SKM-1 treated with dmso at 0.1 percent for 144 hours (cell line): ENCODE data around the gene MTCL1.
A peak's percentile ranks its signal among the peaks of the same experiment; 100 is the strongest.

Experiments
- DNase-seq: peaks from one replicate; lab custom pipeline; 2025; ENCODE audit not compliant: unreplicated experiment; lab: John Stamatoyannopoulos, UW

MTCL1 gene

GRCh38 chr18:8686611-8687010 lies 18.7 kb upstream of the MTCL1 start:
- DNase-seq, result no peak

- no peak for DNase-seq
Measured at GRCh38 chr18:8688216-8688800, 17.0 kb upstream of the MTCL1 start.

- DNase-seq, result no peak
Measured at GRCh38 chr18:8688816-8689215, 16.5 kb upstream of the MTCL1 start.

- no peak for DNase-seq
Measured at GRCh38 chr18:8689517-8689916, 15.8 kb upstream of the MTCL1 start.

GRCh38 chr18:8694891-8695290 lies 10.5 kb upstream of the MTCL1 start:
- no peak for DNase-seq

- DNase-seq, result no peak
Measured at GRCh38 chr18:8695932-8696517, 9.3 kb upstream of the MTCL1 start.

GRCh38 chr18:8696749-8697211 lies 8.6 kb upstream of the MTCL1 start:
- peak; percentile 49 for DNase-seq

- no peak for DNase-seq
Measured at GRCh38 chr18:8699126-8699525, 6.2 kb upstream of the MTCL1 start.

GRCh38 chr18:8699948-8700347 lies 5.4 kb upstream of the MTCL1 start:
- no peak for DNase-seq

- no peak for DNase-seq
Measured at GRCh38 chr18:8701546-8702118, 3.7 kb upstream of the MTCL1 start.

- DNase-seq, result no peak
Measured at GRCh38 chr18:8702668-8703067, 2.7 kb upstream of the MTCL1 start.

GRCh38 chr18:8703092-8703709 lies 2.2 kb upstream of the MTCL1 start:
- no peak for DNase-seq

- DNase-seq, result no peak
Measured at GRCh38 chr18:8703781-8704301, 1.5 kb upstream of the MTCL1 start.

GRCh38 chr18:8704361-8705237 lies 757 bp upstream of the MTCL1 start:
- peak; percentile 80 for DNase-seq

GRCh38 chr18:8705961-8706790 lies 820 bp downstream of the MTCL1 start:
- DNase-seq, result no peak

GRCh38 chr18:8706791-8707555 lies 1.6 kb downstream of the MTCL1 start:
- no peak for DNase-seq

GRCh38 chr18:8707556-8708300 lies 2.4 kb downstream of the MTCL1 start:
- no peak for DNase-seq

GRCh38 chr18:8708670-8709069 lies 3.3 kb downstream of the MTCL1 start:
- DNase-seq, result no peak
